GM19043 (cell line): ENCODE measurements around the gene DENND1B.
"Not testable (repeated sequence)": the region's sequence is repeated elsewhere in the genome, so short reads cannot be mapped to it uniquely, and the experiment has no call there.

Source experiments
- ATAC-seq: cut with Tn5 transposase; IDR thresholded peaks from one replicate; pipeline ENCODE4 v1.9.1; 2021; ENCODE audit warnings: low read depth; ENCODE audit not compliant: unreplicated experiment

DENND1B gene

DNA sequence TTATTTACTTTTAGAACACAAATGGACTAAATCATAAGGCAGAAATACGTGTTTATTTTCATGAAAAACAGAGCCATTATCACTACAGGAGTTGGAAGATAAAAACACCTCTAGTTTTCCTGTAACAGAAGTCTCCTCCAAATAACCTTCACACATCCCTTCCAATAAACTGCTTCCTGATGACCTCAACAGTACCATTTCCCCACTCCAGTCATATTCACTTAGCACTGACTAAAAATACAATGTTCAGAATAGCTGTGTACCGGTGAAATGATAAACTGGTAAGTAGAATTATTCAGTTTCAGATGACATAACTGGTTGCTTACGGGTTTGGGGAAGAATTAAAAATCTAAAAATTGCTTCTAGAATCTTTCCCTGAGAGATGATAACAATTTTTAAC lies 137.9 kb downstream of the DENND1B start:
- no peak for ATAC-seq

DNA sequence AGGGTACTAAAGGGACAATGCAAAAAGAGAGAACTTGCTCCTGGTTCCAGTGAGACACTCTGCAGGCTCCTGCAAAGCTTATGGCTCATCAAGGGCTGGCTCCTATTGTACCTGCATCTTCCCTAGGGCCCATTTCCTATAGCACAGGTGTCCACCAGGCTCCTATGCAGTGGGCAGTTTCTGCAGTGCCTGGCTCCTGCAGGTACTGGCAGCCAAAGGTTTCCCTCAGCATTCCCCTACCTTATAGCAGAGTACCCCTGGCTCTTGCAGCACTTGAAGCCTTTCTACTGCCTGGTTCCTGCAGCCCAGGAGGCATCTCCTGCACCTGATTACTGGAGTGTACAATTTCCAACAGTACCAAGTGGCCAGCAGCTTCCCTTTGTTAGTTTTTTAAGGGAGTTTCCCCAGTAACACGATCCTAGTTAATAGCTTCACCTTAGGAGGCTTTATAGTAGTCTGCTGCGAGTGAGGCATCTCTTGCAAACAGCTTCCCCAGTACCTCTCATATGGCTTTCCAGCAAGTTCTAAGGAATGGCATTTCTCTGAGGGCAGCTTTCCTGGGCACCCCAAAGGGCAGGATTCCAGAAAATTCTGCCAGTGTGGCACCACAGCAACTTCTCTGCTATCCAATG lies 141.7 kb downstream of the DENND1B start:
- no peak for ATAC-seq

DNA sequence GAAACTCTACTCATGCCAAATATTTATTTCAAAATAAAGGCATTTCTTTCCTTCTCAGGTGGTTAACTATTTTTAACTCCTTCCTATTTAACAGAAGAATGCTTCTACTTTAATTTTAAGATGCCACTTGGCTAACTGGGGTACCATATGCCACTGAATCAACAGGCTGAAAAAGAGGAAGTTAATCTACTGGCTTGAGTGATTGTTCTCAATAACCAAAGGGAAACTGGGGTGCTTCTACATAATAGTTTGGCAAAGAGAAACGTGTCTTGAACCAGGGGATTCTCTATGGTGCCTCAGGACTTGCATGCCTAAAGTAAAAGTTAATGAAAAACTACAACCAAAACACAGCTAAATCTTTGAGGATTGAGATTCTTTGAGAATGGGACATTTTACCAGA lies 142.6 kb downstream of the DENND1B start:
- no peak for ATAC-seq

DNA sequence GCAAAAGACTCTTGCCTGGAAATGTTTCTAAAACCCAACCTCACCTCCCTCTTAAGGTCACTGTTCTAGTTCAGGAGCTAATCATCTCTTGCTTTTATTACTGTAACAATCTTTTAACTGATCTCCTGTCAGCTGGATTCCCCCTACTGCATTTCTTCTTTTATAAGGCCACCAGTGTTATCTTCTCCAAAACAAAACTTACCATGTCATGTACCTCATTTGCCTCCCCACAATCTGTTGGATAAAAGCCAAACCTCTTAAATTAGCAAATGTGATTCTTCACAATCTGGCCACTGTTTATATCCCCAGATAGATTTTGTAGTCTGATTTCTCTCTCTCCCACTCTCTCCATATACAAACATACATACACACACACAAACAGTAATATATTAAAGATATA lies 143.3 kb downstream of the DENND1B start:
- ATAC-seq, result no peak

DNA sequence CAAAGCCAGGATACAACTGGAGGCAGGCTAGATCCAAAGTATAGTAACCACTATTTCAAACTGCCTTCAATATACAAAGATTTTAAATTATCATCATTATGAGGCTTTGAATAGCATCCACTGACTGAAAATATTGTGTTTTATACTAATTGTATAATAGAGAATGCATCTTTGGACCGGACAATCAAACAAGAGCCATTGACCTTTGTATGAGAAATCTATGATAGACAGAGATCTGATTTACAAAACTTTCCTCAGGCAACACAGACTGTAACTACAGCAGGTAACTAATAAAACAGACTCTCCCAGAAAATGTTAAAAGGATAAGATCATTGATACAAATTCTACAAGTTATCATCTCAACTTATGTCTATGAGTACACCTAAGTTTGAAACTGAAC lies 152.9 kb downstream of the DENND1B start:
- ATAC-seq, result no peak

DNA sequence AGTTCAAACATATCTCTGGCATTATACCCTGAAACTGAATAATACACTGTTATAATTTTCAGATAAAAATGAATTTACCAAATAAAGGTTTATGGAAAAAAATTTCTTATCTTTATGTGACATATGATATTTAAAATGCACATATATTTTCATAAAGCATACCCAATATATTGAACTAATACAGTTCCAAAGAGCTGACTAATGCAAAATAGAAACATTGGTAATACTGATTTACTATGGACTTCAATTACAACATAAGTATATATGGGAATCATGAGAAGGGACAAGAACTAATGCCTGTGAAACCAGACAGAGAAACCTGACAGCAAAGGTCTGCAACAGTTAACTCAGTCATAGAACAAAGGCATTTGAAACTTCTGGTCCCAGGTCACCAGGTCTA lies 153.5 kb downstream of the DENND1B start:
- no peak for ATAC-seq

DNA sequence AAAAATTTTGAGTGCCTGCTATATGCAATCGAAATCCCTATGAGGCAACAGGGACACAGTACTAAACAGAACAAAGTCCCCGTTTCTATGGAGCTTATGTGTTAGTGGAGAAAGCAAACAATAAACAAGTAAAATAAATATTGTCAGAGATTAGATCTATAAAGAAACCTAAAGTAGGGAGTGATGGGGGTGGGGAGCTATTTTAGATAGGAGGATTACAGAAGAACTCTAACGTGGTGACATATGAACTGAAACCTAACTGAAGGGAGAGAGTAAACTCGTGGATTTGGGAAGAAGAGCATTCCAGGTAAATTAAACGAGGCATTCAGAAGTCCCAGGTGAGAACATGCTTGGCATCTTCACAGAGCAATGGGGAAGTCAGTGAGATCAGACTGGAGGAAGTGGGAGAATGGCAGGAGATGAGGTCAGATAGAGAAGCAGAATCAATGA lies 154.5 kb downstream of the DENND1B start:
- no peak for ATAC-seq

DNA sequence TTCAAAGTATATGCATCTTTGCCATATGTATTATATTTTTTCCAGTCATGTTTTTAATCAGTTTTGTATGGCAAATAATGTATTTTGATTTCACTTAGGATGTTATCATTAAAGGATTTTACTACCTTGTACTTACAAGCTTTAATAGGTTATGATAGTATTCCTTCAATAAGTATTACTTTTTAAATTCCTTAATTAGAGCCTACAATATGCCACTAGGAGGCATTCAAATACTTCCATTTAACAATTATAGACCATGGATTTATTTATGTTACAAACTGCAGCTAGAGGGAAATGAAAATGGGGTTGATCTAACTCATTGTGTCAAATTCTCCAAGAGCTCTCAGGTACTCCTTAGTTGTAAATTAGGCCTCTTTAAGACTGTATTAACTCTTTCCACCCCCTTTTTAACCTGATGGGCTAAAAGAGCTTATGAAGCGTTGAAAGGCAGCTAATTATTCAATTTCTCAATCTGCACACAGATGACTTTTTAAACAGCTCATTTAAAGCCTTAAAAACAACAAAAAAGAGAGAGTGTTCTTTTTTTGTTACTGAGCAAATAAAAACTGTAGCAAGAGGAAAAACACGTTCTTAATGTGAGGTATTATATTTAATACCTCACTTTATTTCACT lies 156.2 kb downstream of the DENND1B start:
- ATAC-seq, result no peak

DNA sequence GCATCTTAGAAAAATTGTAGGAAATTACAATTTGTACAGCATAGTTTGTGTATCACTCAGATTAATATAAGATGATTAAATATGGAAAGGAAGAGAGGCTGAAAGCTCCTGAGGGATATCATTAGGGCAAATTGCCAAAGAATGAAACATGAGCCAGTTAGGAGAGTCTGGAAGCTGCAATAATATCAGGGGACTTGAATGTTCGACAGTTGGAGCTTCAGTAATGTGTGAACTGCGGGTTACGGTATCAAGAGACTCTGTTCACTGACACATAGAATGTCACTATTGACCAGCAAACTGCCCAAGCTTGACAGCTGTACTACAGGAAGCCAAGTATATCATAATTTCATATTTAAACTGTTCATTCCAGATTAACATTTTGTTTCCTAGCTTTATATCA lies 157.2 kb downstream of the DENND1B start:
- ATAC-seq, result no peak

DNA sequence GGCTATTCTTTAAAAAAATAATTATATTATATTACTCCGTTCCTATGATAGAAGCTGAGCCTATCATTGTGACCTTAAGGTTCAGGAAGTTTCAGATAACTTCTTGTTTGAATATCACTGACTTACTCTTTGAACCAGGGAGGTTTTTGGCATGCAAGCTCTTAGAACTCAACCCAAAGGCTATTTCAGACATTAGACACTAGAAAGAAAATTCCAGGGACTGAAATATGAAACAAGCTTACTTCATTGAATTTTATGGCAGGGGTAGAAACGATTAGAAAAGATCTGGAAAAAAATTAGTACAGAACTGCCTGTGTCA lies 159.6 kb downstream of the DENND1B start:
- ATAC-seq, result no peak

DNA sequence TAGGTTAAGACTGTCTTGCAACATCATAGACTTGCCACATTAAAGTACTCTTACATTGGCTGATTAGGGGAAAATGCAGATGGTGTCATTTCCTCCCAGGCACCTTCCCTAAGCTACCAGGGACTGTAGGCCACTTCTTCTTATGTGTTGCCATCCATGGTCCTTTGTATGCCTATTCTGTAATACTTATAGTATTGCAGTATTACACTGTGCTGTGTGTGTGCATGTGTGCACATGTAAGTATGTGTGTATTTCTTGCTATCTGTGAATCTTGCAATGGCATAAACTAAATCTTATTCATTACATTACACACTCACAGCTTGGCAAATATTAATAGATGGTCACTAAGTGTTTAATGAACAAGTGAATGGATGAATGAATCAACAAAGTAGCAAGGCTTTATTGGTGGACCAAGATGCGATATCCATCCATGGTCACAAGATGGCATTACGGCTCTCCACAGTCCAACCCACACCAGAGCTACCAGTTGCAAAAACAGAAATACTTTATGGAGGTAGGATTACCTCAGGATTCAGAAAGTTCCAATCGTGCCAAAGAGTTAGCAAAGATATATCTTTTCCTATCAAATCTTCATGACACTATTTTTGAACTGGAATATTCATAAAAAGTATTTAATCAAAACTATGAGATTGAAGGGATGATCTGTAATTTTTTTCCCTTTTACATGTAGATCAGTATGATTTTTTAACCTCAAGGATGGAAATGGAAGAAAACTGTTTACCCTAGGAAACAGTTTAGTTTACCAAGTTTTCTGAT lies 160.2 kb downstream of the DENND1B start:
- peak; percentile 73 for ATAC-seq

DNA sequence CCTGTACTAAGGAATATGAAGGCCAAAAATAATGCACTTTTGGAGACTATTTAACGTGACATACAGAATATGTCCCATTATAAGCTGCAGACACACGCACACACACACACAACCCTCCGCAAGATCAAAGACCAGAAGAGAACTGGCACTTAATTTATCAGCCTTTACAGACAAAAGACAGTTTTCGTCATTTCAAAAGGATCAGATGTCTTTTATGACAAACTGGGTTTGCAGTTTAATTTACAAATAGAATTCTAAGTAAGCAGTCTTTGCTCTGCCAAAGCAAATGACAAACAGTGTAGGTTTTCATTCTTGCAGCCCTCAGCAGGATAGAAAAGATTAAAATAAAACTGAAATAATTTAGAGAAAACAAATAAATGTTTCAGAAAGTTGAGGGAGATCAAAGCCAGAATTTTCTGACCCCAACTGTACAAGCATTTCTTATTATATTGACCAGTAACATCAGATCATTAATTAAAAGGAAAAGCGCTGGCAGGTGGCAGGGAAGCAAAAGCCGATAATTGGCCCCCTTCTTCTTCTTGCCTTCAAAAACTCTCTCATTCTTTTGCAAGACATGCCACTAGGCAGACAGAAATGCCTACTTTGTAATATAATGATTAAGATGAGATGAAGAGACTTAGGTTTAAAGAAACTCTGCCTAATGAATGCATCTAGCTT lies 169.0 kb downstream of the DENND1B start:
- ATAC-seq, result no peak

DNA sequence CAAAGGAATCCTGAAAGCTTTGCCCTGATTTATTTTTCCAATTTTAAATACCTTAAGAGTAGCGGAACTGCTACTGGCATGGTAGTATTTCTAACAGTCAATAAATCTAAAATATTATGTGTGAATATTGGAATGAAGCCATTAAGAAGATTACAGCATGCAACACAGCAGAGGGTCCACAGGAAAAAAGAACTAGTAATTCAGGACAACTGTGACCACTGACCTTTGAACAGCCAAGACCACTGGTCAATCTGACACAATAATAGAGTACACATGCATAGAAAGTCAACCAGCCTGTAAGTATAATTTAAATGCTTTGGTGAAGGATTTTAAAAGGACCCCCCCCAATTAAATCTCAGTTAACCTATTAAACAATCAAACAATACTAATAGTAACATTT lies 171.0 kb downstream of the DENND1B start:
- ATAC-seq, result no peak

DNA sequence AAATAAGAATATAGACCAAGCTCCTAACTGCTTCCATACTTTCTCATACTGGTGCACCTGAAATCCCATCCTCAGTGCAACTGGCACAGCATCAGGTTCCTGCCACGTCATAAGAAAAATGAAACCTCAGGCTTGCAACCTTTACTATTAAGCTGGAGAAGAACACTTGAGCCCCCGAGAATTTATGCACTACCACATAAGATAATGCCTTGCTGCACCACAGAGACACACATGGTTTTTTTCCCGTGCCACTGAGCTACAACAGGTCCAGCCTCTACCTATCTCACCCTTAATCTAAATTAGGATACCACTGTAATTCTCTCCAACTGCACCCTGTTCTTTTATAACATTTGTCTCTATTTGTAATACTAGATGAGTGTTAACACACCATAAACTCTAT lies 174.5 kb downstream of the DENND1B start:
- no peak for ATAC-seq

DNA sequence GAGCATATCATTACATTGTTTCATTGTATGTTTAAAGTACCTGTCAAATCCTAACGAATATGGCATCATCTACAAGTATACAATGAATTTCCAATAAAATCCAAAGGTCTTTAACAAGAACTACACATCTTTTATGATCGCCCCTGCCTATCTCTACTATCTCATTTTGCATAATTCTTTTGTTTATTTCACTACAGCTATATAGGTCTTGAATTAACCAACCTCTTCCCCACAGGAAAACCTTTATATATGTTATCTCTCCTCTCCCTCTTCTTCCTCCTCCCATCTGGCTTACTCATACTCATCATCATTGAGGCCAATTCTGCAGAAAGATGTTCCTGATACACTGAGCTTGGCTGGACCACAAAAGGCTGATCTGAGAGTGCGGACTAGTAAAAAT lies 175.5 kb downstream of the DENND1B start:
- no peak for ATAC-seq

DNA sequence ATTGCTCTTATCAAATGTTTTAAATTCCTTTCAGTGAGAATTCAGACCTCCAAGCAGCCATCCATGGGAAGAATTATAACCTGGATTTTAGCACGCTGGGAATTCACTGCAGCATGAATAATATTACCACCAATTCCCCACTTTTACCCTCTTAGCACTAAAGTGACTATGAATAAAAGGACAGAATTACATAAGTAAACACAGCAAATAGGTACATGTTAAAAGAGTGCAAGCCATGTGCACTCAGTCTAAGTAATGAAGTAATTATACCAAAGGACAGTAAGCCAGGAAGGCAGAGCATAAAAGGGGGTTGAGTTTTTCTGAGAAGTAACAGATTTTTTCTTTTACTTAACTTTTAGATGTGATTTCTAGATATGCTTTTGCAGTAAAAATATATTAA lies 176.3 kb downstream of the DENND1B start:
- ATAC-seq, result no peak

DNA sequence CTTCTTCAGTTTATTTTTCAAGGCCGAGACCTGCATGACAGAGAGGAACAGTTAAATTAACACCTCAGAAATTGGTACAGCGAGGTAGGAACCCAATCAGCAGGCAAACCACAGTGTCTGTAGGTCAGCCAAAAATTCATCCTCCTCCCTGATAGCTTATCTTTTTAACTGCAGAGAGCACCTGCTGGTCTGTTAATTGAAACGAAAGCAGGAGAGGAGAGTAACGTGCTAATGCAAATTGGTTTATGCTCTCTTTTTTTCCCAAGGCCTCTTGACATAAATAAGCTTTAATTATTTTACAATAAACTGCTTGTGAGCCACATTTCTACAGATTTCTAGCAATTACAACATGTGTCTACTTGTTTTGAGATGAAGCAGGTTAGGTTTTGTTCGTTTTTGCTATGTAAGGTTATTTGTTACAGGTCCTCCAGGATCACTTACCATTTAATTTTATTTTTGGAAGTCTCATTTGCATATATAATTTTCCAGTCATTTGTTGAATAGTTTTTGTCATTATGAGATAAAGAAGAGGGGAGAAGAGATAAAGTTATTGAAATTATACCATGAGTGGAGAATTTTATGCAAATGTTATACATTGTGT lies 179.9 kb downstream of the DENND1B start:
- ATAC-seq, result no peak

DNA sequence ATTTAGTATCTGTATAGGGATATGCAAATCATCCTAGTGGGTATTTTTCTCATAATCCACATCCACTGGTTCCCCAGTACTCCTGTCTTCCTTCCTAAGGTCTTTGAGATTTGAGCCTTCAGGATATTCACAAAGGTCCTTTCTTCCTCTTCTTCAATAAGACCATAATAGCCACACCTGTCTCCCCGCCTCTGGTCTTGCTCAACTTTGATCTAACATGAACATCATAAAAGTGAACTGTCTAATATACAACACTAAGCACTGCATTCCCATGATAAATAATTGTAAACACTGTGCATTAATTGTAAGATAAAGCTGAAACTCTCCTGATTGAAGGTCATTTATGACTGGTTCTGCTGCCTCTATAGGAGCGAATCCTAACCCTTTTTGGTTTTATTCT lies 184.6 kb downstream of the DENND1B start:
- ATAC-seq, result no peak

DNA sequence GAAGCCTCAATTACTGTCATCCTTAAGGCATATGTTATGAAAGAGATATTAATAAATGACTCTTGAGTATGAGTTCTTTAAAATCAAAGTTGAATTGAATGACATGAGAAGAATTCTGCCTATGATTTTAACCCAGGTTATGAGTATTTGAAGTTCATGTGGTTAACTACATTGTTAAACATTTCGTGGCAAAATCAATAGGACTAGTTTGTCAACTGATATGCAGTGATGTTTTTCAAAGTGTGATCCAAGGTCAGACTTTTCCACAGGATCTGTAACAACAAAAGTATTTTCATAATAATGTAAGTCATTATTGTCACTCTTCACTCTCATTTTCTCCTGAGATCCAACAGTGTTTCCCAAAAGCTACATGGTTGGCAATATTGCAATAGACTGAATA lies 189.5 kb downstream of the DENND1B start:
- no peak for ATAC-seq

DNA sequence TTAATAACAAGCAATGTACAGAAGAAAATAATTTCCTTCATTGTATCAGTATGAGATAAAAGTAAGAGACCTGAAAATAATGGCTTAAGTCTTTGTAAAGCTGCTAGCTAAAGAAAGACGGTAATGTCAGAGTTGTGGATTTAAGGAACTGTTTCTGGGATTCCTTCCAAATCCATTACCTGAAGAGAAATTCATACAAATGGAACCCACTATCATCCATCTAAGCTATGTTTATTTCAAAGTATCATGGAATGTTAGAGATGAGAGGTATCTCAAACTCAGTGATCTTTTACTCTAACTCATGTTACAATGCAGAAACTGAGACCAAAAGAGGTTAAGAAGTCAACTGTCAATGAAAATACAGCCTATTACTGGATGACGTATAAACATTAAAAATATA lies 197.7 kb downstream of the DENND1B start:
- ATAC-seq, result no peak

DNA sequence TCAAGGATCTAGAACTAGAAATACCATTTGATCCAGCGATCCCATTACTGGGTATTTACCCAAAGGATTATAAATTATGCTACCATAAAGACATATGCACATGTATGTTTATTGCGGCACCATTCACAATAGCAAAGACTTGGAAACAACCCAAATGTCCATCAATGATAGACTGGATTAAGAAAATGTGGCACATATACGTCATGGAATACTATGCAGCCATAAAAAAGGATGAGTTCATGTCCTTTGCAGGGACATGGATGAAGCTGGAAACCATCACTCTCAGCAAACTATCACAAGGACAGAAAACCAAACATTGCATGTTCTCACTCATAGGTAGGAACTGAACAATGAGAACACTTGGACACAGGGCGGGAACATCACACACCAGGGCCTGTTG lies 199.7 kb downstream of the DENND1B start:
- ATAC-seq, result not testable (repeated sequence)
